Measurements from ENCODE around the gene CUX1.
"Not testable (repeated sequence)": the region's sequence is repeated elsewhere in the genome, so short reads cannot be mapped to it uniquely, and the experiment has no call there.

The CUX1 gene

GRCh38 chr7:101963693-101964092 is 146.3 kb downstream of the CUX1 start:
- no peak for DNase-seq

DNA sequence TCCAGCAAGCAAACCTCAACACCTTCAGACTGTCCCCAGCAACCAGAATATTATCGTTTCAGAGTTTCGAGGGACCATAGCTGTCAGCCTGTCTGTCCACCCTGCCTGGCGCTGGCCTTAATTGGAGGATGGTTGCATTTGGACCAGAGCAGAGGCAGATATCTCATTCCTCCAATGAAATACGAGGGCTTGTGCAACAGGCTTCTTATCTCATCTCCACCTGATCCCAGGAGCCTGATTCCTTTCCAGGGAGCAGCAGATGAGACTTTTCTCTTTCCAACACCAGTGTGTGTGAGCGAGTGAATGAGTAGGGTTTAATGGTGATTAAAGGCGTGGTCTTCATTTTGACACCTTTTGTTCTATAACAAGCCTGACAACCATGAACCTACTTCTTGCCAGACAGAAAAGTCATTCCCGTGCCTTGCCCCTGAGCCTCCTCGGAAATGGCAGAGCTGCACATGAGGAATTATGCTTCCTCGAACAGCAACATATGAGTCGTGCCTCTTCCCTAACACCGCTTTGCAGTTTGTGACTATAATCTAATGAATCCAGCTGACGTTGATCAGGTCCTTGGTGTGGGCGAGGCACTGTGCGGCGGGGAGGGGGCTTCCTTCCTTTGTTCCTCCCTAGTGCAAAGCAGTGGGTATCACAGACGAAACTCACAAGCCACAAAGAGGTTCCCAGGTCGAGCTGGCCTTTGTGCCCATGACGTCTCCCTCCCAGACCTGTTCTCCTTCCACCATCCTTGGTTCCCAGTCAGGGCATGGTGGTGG is 147.4 kb downstream of the CUX1 start:
- no peak for DNase-seq

DNA sequence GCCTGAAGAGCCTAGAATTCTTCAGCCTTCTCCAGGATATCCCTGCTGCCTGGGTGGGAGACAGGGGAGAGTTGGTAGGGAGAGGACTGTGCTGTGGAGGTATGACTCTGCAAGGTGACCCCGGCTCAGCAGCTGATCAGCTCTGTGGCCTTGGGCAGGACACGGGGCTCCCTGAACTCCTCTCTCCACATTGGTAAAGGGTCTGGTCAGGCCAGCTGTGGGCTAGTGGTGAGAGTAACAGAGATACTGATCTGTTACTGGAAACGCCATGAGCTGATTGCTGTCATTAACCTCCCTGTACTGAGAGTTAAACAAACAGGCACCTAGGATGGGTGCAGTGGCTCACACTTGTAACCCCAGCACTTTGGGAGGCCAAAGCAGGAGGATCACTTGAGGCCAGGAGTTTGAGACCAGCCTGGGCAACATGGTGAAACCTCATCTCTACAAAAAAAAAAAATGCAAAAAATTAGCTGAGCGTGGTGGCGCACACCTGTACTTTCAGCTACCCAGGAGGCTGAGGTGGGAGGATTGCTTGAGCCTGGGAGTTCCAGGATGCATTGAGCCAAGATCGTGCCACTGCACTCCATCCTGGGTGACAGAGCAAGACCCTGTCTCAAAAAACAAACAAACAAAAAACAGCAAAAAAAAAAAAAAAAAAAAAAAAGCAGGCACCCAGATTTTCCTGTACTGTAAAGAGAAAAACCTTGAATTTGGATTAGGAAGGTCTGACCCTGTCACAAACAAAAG is 151.5 kb downstream of the CUX1 start:
- DNase-seq, result no peak

DNA sequence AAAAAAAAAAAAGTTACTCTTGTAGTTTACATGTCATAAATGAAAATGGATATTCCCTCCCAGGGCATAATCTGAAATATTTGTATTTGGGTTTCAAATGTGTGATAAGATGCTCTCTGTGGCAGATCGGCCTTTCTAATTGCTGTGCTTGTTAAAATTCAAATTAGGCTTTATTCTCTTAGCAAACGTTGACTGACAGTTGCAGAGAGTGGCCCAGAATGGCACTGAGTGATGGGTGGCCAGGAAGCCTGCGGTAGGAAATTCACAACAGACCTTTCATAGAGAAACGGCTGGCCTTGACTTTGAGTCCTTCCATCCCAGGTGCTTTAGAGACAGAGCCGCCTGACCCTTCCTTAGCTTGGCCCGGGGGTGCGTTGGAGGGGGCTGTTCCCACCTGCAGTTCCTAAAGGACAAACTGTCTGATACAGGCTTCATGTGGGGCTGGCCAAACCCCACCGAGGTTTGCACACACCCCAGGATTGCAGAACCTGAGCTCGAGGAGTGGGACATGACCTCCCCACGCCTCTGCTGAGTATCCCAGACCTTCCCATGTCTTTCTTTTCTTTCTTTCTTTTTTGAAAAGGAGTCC is 152.7 kb downstream of the CUX1 start:
- DNase-seq, result no peak

- no peak for DNase-seq
Observed at GRCh38 chr7:101970801-101971200, 153.4 kb downstream of the CUX1 start.

GRCh38 chr7:101971457-101971856 is 154.0 kb downstream of the CUX1 start:
- DNase-seq, result no peak

- no peak for DNase-seq
Observed at GRCh38 chr7:101972627-101973026, 155.2 kb downstream of the CUX1 start.

GRCh38 chr7:101973130-101973529 is 155.7 kb downstream of the CUX1 start:
- no peak for DNase-seq

DNA sequence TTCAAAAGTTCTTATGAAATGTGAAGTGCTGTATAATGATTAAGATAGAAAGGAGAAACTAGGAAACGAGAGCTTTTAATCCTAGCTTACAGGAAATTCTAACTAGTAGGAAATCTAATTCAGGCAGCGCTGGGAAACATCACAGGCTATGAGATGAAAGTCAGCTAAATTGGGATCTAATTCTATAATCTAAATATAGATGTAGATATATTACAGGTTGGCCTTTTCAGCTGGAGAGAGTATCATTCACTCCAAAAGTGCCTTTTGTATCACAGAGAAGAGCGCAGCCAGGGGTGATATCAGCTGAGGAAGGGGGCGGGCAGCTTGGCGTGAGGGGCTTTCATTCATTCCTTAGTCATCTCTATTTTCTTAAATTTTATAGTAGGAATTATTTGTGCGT is 157.0 kb downstream of the CUX1 start:
- no peak for DNase-seq

GRCh38 chr7:101975046-101975445 is 157.6 kb downstream of the CUX1 start:
- DNase-seq, result no peak

DNA sequence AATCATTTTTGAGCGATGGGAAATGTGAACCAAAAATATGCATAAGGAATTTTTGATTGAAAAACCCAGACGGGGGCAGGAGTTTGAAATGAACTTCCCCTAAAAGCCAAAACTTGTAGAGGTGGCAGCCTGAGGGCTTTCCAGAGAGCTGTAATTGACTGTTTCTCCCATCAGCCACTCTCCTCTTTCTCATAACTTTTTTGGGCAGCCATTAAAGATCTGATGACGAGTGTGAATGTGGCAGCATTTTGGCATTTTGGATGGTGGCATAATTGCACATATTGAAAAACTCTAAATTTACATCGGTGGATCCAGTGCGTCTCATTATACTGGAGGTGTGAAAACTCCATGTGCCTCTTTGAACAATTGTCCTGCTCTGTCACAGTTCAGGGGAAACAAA is 159.0 kb downstream of the CUX1 start:
- no peak for DNase-seq

- DNase-seq, result no peak
Observed at GRCh38 chr7:101977249-101977648, 159.8 kb downstream of the CUX1 start.

DNA sequence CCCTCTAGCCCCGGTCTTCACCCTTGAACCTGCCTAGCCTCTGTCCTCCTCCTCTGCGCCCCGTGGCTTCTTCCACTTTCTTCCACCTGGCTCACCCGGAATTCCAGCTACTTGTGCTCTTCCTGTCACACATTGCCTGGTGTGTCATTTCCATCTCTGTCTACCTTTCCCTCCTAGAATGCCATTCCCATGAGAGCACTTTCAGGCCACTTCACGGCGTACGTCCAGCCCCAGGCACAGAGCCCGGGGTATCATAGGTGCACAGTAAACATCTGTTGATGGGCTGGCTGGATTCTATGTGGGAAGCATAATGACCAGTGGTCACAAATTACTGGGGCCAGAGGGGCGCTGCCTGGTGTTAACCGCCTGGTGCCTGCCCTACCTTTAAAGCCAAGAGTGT is 161.3 kb downstream of the CUX1 start:
- no peak for DNase-seq

DNA sequence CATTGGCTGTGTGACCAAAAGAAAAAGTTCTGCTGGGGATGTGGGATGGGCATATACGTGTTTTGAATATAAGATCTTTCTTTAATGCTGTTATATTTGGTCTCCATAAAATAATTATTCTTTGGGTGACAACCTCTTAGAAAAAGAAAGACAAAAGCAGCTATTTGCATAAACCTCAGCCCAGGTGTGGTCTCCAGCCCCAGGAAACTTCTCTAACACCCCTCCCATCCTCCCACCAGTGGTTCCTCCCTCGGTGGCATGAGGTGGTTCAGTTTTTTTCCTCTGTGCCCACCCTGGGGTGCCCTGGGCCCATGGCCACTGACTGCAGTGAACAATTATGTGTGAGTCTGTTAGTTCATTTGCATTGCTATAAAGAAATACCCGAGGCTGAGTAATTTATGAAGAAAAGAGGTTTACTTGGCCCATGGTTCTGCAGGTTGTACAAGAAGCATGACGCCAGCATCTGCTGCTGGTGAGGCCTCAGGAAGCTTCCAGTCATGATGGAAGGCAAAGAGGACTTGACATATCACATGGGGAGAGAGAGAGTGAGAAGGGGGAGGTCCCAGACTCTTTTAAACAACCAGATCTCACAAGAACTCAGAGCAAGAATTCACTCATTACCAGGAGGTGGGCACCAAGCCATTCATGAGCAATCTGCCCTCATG is 165.9 kb downstream of the CUX1 start:
- DNase-seq, result no peak

GRCh38 chr7:101984133-101984879 is 166.9 kb downstream of the CUX1 start:
- DNase-seq, result no peak

- DNase-seq, result no peak
Observed at GRCh38 chr7:101985057-101985902, 167.9 kb downstream of the CUX1 start.

DNA sequence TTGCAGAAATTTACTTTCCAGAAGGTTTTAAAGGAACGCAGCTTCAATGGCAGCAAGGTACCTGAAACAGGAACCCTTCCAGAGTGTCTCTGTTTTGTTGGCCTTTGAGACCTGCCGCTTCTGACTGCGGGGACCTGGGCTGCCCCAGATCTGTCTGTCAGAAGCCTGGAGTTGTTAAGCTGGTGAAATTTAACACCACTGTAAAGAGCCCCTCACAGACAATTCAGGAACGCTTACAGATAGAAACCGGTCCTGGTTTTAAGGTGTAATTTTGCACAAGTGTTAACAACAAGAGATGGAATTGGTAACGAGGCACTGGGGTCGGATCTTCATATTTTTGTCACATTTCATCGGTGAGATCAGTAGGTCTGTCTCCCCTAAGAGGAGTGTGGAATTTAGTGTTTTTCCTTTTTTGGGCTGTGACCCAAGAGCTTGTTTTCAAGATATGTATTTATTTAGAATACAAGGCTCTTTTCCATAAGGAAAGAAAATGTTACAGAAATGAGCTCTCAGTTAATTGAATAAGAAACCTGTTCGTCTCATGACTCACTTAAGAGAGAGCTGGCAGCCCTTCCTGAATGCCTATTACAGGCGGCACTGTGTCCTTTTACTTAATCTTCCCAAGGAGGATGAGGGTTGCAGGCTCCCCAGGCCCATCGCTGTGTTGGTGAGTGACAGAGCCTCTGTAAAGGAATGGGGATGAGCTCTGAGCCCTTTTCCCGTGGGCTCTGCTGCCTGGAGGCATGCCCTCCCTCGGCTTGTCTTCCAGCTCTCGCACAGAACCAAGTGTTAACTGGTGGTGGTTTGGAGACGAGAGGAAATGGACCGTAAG is 168.7 kb downstream of the CUX1 start:
- DNase-seq, result no peak

GRCh38 chr7:101987494-101987893 is 170.1 kb downstream of the CUX1 start:
- no peak for DNase-seq

- DNase-seq, result not testable (repeated sequence)
Observed at GRCh38 chr7:101988060-101988459, 170.6 kb downstream of the CUX1 start.

GRCh38 chr7:101988513-101988912 is 171.1 kb downstream of the CUX1 start:
- no peak for DNase-seq

GRCh38 chr7:101989101-101989500 is 171.7 kb downstream of the CUX1 start:
- no peak for DNase-seq

All from DMS53 (cell line).